Right atrium auricular region (tissue), 2 donors: Measurements from ENCODE around the gene KRTCAP2. TPM values are rescaled to one million over a fixed set of nuclear protein-coding genes. Genes with fewer than 3 reads are reported as not detected.

ENCODE experiments used
- DNase-seq: peaks from one replicate; pipeline ENCODE4 v3.0.0-alpha.2; 2019; ENCODE audit warnings: low spot score
- H3K27ac ChIP-seq, 2 donors: fragments of 200-600 bp; sonication (generic); 1 replicate in 1 of 2; 2 replicates in 1 of 2; pipeline ENCODE4 v1.5.1; 2016 to 2019
- H3K27me3 ChIP-seq, 2 donors: fragments of 200-600 bp; sonication (generic); one replicate each; pipeline versions ENCODE4 v1.5.1 to v1.6.0; 2017 to 2019
- H3K36me3 ChIP-seq: fragments of 200-600 bp; sonication (generic); one replicate; pipeline ENCODE4 v1.5.1; 2016
- H3K4me1 ChIP-seq, 2 donors: fragments of 200-600 bp; sonication (generic); one replicate each; pipeline versions ENCODE4 v1.5.1 to v1.6.0; 2017 to 2019
- H3K4me3 ChIP-seq, 2 donors: fragments of 200-600 bp; sonication (generic); 1 replicate in 1 of 2; 2 replicates in 1 of 2; pipeline ENCODE4 v1.5.1; 2017 to 2019; ENCODE audit warnings: mild to moderate bottlenecking in 1 of 2, moderate library complexity in 1 of 2
- H3K9me3 ChIP-seq, 2 donors: fragments of 200-600 bp; sonication (generic); one replicate each; pipeline ENCODE4 v1.5.1; 2019
- total RNA-seq, 2 donors: library from RNA; depleted of rRNA; stranded (reverse); fragments of >200 nt; gene quantifications; one replicate each; pipeline ENCODE4 v1.1.0, GENCODE V29; 2016
- TF ChIP-seq, protein P1 (sequence below), 2 donors: fragments of 200-600 bp; sonication (generic); IDR thresholded peaks; one replicate each; pipeline ENCODE4 v1.5.1; 2019; ENCODE audit warnings: antibody characterized with exemption in 2 of 2

The KRTCAP2 gene
- total RNA-seq, 2 donors from 2014 or later, result 124 to 147 TPM

DNA sequence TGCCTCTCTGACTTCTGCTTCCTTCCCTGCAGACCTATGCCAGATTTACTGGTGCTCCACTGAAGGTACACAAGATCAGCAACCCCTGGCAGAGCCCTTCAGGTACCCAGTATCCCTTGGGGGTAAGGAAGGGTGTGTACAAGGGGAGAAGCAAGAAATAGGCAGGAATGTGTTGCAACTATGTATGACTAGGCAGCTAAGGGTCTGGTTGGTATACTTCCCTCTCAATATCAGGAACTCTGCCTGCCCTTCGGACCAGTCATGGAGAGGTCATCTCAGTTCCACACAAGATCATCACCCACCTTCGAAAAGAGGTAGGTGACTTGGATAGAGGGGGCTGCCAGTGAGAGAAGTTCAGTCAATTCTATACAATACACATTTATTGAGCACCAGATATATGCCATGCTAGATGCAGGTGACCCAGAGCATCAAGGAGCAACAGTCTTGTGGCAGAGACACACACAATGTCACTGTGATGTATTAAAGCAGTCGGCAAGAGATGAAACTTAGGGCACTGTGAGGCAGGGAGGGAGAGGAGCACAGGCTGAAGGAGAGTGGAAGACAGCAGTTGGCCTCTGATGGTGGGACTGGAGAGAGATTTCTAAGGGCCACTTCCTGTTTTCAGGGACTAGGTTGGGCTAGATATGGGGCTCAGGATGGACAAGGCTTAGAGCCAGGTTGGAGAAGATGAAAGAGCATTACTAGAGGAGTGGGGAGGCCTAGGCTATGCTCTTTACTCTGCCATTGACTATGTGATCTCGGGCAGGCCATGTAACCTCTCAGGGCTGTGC is 37.4 kb upstream of the KRTCAP2 start:
- Histone ChIP-seq H3K4me1 (peaks cover 0 to 36% of the 10 kb centered on the region in 2 donors), H3K9me3 (no peaks in the 10 kb centered on the region), H3K27ac (no peak overlapping the region), H3K36me3 (peaks cover 10% of the 10 kb centered on the region), H3K4me3 (no peak overlapping the region), H3K27me3 (no peaks in the 10 kb centered on the region)
- DNase-seq, result no peak
- TF ChIP-seq, protein P1, sequence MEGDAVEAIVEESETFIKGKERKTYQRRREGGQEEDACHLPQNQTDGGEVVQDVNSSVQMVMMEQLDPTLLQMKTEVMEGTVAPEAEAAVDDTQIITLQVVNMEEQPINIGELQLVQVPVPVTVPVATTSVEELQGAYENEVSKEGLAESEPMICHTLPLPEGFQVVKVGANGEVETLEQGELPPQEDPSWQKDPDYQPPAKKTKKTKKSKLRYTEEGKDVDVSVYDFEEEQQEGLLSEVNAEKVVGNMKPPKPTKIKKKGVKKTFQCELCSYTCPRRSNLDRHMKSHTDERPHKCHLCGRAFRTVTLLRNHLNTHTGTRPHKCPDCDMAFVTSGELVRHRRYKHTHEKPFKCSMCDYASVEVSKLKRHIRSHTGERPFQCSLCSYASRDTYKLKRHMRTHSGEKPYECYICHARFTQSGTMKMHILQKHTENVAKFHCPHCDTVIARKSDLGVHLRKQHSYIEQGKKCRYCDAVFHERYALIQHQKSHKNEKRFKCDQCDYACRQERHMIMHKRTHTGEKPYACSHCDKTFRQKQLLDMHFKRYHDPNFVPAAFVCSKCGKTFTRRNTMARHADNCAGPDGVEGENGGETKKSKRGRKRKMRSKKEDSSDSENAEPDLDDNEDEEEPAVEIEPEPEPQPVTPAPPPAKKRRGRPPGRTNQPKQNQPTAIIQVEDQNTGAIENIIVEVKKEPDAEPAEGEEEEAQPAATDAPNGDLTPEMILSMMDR (IDR thresholded peaks at IDR 0.05), result no peak

DNA sequence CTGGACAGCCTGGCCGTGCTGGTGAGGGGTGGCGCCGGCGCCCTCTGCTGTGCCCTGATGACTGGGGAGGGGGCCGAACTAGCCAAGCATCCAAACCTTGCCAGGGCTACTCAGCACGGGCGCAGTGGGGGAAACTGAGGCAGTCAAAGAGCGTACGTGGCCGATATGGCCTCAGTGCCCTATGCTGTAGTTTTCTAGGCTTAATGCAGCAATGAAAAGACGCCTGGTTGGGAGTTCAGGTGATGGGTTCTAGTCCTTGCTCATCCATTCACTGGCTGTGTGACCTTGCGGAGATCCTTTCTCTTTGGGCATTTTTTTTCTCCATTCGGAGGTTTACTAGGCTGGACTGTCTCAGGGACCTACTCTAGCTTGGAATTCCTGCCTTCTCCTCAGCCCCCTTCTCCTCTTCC is 36.2 kb upstream of the KRTCAP2 start:
- H3K27ac ChIP-seq, result peak overlapping the region; percentile 99 to 100
- H3K36me3 ChIP-seq, result peaks cover 10% of the 10 kb centered on the region
- no peaks in the 10 kb centered on the region for H3K27me3 ChIP-seq
- peak overlapping the region; percentile 79 for H3K4me3 ChIP-seq
- no peaks in the 10 kb centered on the region for H3K9me3 ChIP-seq
- DNase-seq, result no peak
- peaks cover 0 to 36% of the 10 kb centered on the region in 2 donors for H3K4me1 ChIP-seq
- TF ChIP-seq, protein P1 (IDR thresholded peaks at IDR 0.05), result no peak

DNA sequence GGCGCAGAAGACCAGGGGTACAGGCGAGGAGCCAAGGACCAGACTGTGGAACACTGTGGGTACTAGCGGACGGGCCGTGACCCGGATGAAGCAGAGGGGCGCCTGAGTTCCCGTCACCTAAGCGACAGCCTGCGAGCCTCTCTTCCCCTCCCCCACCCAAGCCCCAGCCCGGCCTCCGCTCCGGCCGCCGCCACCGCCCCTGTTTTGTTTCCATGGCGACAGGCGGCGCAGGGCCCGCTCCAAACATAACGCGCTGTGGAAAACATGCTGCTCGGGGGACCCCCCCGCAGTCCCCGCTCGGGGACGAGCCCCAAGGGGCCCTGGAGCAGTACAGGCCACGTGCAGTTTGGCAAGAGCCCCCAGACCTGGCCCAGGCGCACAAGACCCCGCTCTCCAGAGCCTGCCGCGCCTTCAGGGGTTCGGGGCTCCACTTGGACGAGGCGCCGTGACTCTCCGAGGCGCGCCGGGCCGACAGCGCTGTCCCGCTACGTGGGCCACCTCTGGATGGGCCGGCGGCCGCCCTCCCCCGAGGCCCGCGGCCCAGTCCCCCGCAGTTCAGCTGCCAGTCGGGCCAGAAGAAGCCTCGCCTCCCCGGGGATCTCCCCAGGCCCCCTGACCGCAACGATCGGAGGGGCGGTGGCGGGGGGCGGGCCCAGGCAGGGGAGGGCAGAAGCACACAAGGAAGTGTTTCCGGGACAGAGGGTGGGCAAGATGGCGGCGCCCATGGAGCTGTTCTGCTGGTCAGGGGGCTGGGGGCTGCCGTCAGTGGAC is 35.6 kb upstream of the KRTCAP2 start, which contains the start of gene MTX1:
MTX1 (plus strand) TSS at position 155 of the 771 bp plus-strand sequence; CDS start at position 265, 110 bp downstream.
- H3K27me3 ChIP-seq, result no peaks in the 10 kb centered on the region
- peak within 1 kb of the TSS; percentile 99 to 100 for H3K27ac ChIP-seq
- peaks cover 0 to 36% of the 10 kb centered on the region in 2 donors for H3K4me1 ChIP-seq
- peak; percentile 96 for DNase-seq
- H3K4me3 ChIP-seq, result peak within 1 kb of the TSS; percentile 79
- H3K9me3 ChIP-seq, result no peaks in the 10 kb centered on the region
- TF ChIP-seq, protein P1 (IDR thresholded peaks at IDR 0.05), result peak in 1 of 2 donors; percentile 18
- H3K36me3 ChIP-seq, result peaks cover 10% of the 10 kb centered on the region

DNA sequence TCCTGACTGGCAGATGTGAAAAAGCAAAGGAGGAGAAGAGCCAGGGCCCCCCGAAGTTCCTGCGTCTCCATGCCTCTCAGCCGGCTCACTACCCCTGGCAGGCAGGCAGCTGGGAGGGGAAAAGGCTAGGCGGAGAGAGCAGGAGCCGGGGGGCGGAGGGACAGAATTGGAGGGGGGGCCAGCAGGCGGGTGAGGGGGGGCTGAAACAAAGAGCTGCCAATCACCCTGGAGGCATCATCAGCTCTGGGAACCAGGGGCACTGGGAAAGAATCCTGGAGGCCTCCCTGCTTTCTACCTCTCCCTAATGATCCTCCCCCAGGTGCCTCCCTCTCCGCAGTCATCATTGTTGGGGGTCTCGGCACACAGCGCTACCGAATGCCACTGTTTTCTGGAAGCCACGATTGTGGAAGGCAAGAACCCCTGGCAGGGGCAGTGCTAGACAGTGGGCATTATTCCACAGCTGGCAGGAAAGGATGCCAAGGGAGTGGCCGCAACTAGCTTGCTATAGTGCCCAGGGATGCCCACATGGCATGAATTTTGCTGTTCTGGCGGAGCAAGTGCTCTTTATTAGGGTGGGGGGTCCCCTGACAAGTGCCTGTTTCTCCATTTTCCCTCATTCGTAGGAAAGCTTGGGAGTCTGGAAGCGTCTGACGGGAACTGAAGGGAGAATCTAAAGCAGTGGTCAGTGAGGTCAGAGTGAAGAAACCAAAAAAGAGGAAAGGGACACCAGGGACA is 34.9 kb upstream of the KRTCAP2 start, which contains the start of gene THBS3:
THBS3 (minus strand) TSS at position 92 of the 735 bp plus-strand sequence; CDS start at position 71, 21 bp downstream.
- H3K9me3 ChIP-seq, result no peaks in the 10 kb centered on the region
- TF ChIP-seq, protein P1 (IDR thresholded peaks at IDR 0.05), result no peak
- no peak for DNase-seq
- H3K27ac ChIP-seq, result peak within 1 kb of the TSS; percentile 99 to 100
- peaks cover 10% of the 10 kb centered on the region for H3K36me3 ChIP-seq
- no peaks in the 10 kb centered on the region for H3K27me3 ChIP-seq
- peak within 1 kb of the TSS; percentile 79 for H3K4me3 ChIP-seq
- H3K4me1 ChIP-seq, result peaks cover 0 to 36% of the 10 kb centered on the region in 2 donors
